HL-60 (cell line): Measurements from ENCODE around the gene SELENOT.

Source experiments
- DNase-seq, 2 experiments: peaks; one replicate each; pipeline ENCODE4 v3.0.0-alpha.2; 2010 to 2020; ENCODE audit warnings: low read depth in 1 of 2, low spot score in 1 of 2
- H3K27ac ChIP-seq: fragments of 250-450 bp; sonication (Bioruptor Pico); replicated peaks from 2 replicates; pipeline ENCODE4 v1.5.1; 2020; ENCODE audit warnings: mild to moderate bottlenecking, moderate library complexity
- H3K27me3 ChIP-seq: fragments of 250-450 bp; sonication (Bioruptor Pico); 2 replicates; pipeline ENCODE4 v1.5.1; 2021; ENCODE audit warnings: mild to moderate bottlenecking, moderate library complexity; ENCODE audit not compliant: insufficient read depth, poor library complexity, severe bottlenecking
- H3K4me3 ChIP-seq: replicated peaks from 2 replicates; pipeline ENCODE4 v1.5.1; 2011; ENCODE audit warnings: mild to moderate bottlenecking, control low read depth, low read length; ENCODE audit not compliant: insufficient read depth
- CTCF ChIP-seq: IDR thresholded peaks from one replicate; pipeline ENCODE4 v1.5.1; 2011; ENCODE audit warnings: low read length, control low read depth, inconsistent platforms; ENCODE audit not compliant: insufficient read depth
- GABPA ChIP-seq: IDR thresholded peaks from 2 replicates; pipeline ENCODE4 v1.6.1; 2012; ENCODE audit warnings: low read depth
- POLR2AphosphoS5 ChIP-seq: IDR thresholded peaks from 2 replicates; pipeline ENCODE4 v1.6.1; 2012; ENCODE audit warnings: low read depth
- REST ChIP-seq: IDR thresholded peaks from 2 replicates; pipeline ENCODE4 v1.6.1; 2012; ENCODE audit warnings: low read depth; ENCODE audit not compliant: insufficient replicate concordance
- SPI1 ChIP-seq: IDR thresholded peaks from 2 replicates; pipeline ENCODE4 v1.6.1; 2012; ENCODE audit warnings: low read depth, mild to moderate bottlenecking, borderline replicate concordance

Gene SELENOT

GRCh38 chr3:150673966-150674365 lies 70.8 kb downstream of the SELENOT start:
- TF ChIP-seq GABPA: no peak

GRCh38 chr3:150675587-150675986 lies 72.5 kb downstream of the SELENOT start:
- TF ChIP-seq CTCF (no peak), REST (no peak), SPI1 (no peak), POLR2AphosphoS5 (no peak), GABPA (no peak)
- DNase-seq: no peak
- Histone ChIP-seq H3K27ac (no peak overlapping the region), H3K27me3 (no peaks in the 10 kb centered on the region), H3K4me3 (no peak overlapping the region)

More at GRCh38 chr3:150673966-150674365, 70.8 kb downstream of the SELENOT start:
- no peak for DNase-seq
- Histone ChIP-seq H3K27ac (no peak overlapping the region), H3K27me3 (no peaks in the 10 kb centered on the region), H3K4me3 (no peak overlapping the region)
